SK-N-MC (cell line): ENCODE results near the gene NAV3.

Experiments
- DNase-seq: peaks from one replicate; pipeline ENCODE4 v3.0.0-alpha.2; 2011; ENCODE audit warnings: low read depth, low spot score
- H3K27ac ChIP-seq: fragments of 200-600 bp; sonication (generic); 2 replicates; pipeline ENCODE4 v1.5.1; 2016; ENCODE audit warnings: mixed run types
- H3K36me3 ChIP-seq: fragments of 200-600 bp; sonication (generic); 2 replicates; pipeline ENCODE4 v1.6.1; 2017; ENCODE audit warnings: antibody characterized with exemption, low read length, mixed read lengths; ENCODE audit not compliant: insufficient read depth
- H3K4me3 ChIP-seq: fragments of 200-600 bp; sonication (generic); 2 replicates; pipeline ENCODE4 v1.5.1; 2016
- H3K9ac ChIP-seq: fragments of 200-600 bp; sonication (generic); 2 replicates; pipeline ENCODE4 v1.8.0; 2017; ENCODE audit warnings: mixed run types, mixed read lengths; ENCODE audit not compliant: insufficient read length
- H3K9me3 ChIP-seq: fragments of 200-600 bp; sonication (generic); 2 replicates; pipeline ENCODE4 v1.6.1; 2017; ENCODE audit warnings: low read depth, mild to moderate bottlenecking, antibody characterized with exemption, low read length, moderate library complexity, mixed read lengths
- EZH2 ChIP-seq: fragments of 200-600 bp; sonication (generic); IDR thresholded peaks from one replicate; pipeline ENCODE4 v1.6.1; 2017; ENCODE audit warnings: antibody characterized with exemption
- FOXP2 ChIP-seq: optimal IDR thresholded peaks from 2 replicates; pipeline ENCODE3; 2011; ENCODE audit warnings: mild to moderate bottlenecking, moderate library complexity; ENCODE audit not compliant: insufficient read depth; ENCODE audit errors: extremely low read length, control extremely low read depth
- POLR2AphosphoS5 ChIP-seq: IDR thresholded peaks from 2 replicates; pipeline ENCODE4 v1.6.1; 2012; ENCODE audit warnings: mild to moderate bottlenecking, low read depth, low read length, borderline replicate concordance

Gene NAV3

GRCh38 chr12:77907936-77908335, 77.2 kb downstream of the NAV3 start:
- Histone ChIP-seq H3K9ac (no peak overlapping the region), H3K4me3 (no peak overlapping the region), H3K36me3 (no peaks in the 10 kb centered on the region), H3K9me3 (no peaks in the 10 kb centered on the region), H3K27ac (no peak overlapping the region)
- DNase-seq: no peak
- no peak for TF ChIP-seq POLR2AphosphoS5
- TF ChIP-seq EZH2: no peak
- no peak for TF ChIP-seq FOXP2

DNA sequence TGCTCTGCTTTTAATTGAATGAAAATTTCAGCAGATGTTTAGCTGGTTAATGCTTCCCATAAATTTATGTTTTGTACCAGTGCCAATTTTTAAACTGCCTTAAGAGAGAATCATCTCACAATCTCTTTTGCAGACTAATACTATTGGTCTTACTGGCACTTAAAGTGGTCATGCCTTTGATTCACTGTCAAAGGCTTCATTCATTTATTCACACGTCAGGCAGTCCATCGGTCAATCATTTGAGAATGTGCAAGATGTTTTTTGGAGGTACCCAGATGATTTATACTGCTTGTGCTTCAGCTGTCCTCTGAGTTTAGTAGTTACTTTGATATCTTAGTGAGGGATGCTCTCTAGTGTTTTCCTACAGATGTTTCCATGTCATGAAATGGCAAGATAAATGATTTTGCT, 83.4 kb downstream of the NAV3 start:
- H3K36me3 ChIP-seq: no peaks in the 10 kb centered on the region
- H3K9me3 ChIP-seq: no peaks in the 10 kb centered on the region
- H3K9ac ChIP-seq: no peak overlapping the region
- DNase-seq: peak; percentile 79
- peak overlapping the region; percentile 60 for H3K4me3 ChIP-seq
- peak overlapping the region; percentile 76; the same call in 1 of the 2 replicates for H3K27ac ChIP-seq
- TF ChIP-seq POLR2AphosphoS5: peak; percentile 29; the same call in 1 of the 2 replicates
- TF ChIP-seq EZH2: no peak
- TF ChIP-seq FOXP2: no peak

DNA sequence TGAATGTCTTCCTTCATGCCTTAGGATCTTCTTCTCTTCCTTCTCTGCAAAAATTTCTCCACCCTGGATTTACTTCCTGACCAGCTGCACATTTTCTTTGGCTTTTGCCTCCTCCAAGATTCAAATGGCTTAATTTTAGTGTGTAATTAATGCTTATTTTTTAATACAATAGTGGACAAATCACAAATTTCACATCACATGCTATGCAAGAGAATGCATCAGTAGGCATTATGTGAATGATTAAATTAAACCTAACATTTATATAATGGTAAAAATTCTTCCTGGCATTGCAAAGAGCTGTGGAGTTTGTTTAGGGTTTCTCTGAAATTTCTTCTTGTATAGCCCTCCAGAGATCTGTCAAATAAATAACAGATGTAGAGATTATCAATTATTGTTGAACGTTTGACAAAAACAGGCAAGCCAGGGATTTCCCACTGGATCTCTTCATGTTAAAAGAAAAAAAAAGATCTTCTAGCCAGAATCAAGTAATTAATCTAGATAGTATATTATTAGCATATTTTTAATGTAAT, 84.4 kb downstream of the NAV3 start:
- no peak for DNase-seq
- H3K9me3 ChIP-seq: no peaks in the 10 kb centered on the region
- no peak for TF ChIP-seq EZH2
- no peak for TF ChIP-seq FOXP2
- no peak for TF ChIP-seq POLR2AphosphoS5
- H3K4me3 ChIP-seq: no peak overlapping the region
- no peak overlapping the region for H3K27ac ChIP-seq
- no peak overlapping the region for H3K9ac ChIP-seq
- H3K36me3 ChIP-seq: no peaks in the 10 kb centered on the region

- Histone ChIP-seq H3K27ac (no peak overlapping the region), H3K4me3 (no peak overlapping the region), H3K9ac (no peak overlapping the region), H3K36me3 (no peaks in the 10 kb centered on the region), H3K9me3 (no peaks in the 10 kb centered on the region)
- no peak for TF ChIP-seq FOXP2
- no peak for TF ChIP-seq EZH2
- no peak for DNase-seq
These were observed 85.6 kb downstream of the NAV3 start for GRCh38 chr12:77916276-77916675.

GRCh38 chr12:77918046-77918445, 87.4 kb downstream of the NAV3 start:
- no peaks in the 10 kb centered on the region for H3K9me3 ChIP-seq
- no peak overlapping the region for H3K27ac ChIP-seq
- H3K4me3 ChIP-seq: no peak overlapping the region
- TF ChIP-seq EZH2 (no peak), FOXP2 (no peak), POLR2AphosphoS5 (no peak)
- H3K9ac ChIP-seq: no peak overlapping the region
- no peaks in the 10 kb centered on the region for H3K36me3 ChIP-seq
- no peak for DNase-seq

DNA sequence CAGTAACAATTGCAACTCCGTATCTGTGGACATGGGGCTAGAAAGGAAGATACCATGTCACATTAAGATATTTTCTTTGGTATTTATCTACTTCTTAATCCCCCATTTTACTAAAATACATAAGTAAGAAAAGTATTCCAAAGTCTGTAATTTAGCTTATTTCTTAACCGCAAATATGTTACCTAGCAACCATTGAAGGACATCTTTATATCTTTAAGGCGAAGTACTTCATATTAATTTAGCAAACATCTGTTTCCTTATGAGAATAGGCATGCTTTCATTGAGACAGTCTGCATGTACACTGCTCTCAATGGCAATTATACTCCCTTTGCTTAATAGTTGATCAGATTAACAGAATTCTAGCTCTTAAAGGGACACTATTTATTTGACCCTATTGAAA, 88.8 kb downstream of the NAV3 start:
- TF ChIP-seq FOXP2: no peak
- no peak for TF ChIP-seq EZH2
- no peak for TF ChIP-seq POLR2AphosphoS5
- Histone ChIP-seq H3K27ac (no peak overlapping the region), H3K9me3 (no peaks in the 10 kb centered on the region), H3K9ac (no peak overlapping the region), H3K4me3 (no peak overlapping the region), H3K36me3 (no peaks in the 10 kb centered on the region)
- DNase-seq: no peak

GRCh38 chr12:77923882-77924281, 93.2 kb downstream of the NAV3 start:
- peak overlapping the region; percentile 29 for H3K9ac ChIP-seq
- no peaks in the 10 kb centered on the region for H3K36me3 ChIP-seq
- peak overlapping the region; percentile 93 for H3K27ac ChIP-seq
- peak overlapping the region; percentile 71 for H3K4me3 ChIP-seq
- peak; percentile 59; the same call in 1 of the 2 replicates for TF ChIP-seq POLR2AphosphoS5
- TF ChIP-seq FOXP2: no peak
- TF ChIP-seq EZH2: no peak
- DNase-seq: peak; percentile 92
- no peaks in the 10 kb centered on the region for H3K9me3 ChIP-seq

GRCh38 chr12:77924703-77925102, 94.0 kb downstream of the NAV3 start:
- H3K9ac ChIP-seq: no peak overlapping the region
- no peaks in the 10 kb centered on the region for H3K36me3 ChIP-seq
- H3K27ac ChIP-seq: peak overlapping the region; percentile 93
- DNase-seq: peak; percentile 99
- TF ChIP-seq FOXP2 (no peak), EZH2 (no peak), POLR2AphosphoS5 (peak; percentile 79; the same call in 1 of the 2 replicates)
- H3K9me3 ChIP-seq: no peaks in the 10 kb centered on the region
- H3K4me3 ChIP-seq: peak overlapping the region; percentile 71
